Choroid plexus epithelial cell (primary cell): Measurements from ENCODE around the gene HHLA2.

Experiments used
- DNase-seq: peaks from one replicate; pipeline ENCODE4 v3.0.0-alpha.2; 2010; ENCODE audit warnings: low read depth
- H3K4me3 ChIP-seq: 2 replicates; pipeline ENCODE4 v1.5.1; 2011; ENCODE audit warnings: low read depth, mild to moderate bottlenecking, control low read depth, low read length, moderate library complexity
- CTCF ChIP-seq: conservative IDR thresholded peaks from 2 replicates; pipeline ENCODE4 v1.5.1; 2011; ENCODE audit warnings: low read depth, mild to moderate bottlenecking, control low read depth, inconsistent platforms, low read length, moderate library complexity

Gene HHLA2

DNA sequence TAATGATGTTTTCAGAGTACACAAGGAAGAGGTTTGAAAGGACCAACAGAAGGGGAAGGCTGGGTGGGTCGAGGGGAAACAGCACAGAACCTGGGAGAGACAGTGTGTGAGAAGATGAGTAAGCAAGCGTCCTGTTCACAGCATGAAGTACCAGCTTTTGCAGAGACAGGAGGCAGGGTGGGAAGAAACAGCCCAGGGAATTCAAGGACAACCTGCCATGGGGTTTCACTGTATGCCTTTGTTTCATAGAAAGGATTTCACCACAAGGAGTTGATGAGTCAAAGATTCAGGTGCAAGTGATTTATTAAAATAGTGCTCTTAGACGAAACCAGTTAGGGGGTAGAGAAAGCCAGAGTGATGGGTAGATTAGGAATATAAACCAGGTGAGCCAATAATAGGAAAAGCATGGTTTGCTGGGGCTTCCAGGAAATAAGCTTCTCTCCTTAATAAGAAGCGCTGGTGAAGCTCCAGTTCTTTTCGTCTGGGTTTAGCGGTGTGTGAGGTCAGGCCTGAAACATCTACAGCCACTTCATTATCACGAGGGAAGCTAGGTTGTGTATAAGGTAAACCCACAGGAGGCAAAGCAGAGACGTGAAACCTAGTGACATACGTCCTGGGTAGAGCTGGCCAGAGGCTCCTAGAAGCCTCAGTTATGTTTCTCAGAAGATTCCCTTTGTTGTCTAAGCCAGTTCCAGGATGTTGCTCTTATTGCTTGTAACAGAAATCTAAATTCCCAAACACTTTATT is 3.9 kb downstream of the HHLA2 start:
- no peak overlapping the region for H3K4me3 ChIP-seq
- no peak for TF ChIP-seq CTCF
- no peak for DNase-seq

DNA sequence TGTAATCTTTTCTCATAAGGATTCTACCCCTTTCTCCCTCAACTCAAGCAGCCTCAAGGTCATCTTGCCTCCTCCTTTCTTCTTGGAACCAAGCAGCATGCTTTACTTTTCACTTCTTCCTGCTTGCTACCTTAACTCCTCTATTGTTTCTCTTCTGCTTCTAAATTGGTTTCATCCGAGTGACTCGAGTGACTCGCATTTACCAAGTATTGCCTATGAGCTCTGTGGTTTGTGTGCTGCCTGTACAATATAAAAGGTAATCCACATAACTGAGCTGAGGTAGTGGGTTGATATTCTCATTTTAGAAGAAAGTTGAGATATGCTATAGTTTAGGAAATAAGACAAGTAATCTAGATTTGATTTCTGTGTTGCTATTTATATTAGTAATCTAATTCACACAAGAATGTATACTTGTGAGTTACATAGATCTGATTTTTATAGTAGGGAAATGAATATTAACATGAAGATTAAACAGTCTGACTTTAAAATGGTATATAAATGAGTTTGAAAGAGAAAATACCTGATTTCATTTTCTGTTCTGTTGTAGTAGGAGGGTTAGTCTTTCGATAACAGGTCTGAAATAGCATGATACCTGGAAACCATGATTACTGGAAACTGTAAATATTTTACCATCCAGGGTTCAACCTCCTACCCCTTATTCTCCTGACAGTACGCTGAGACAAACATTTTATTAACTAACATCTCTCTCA is 5.5 kb downstream of the HHLA2 start:
- no peak for TF ChIP-seq CTCF
- H3K4me3 ChIP-seq = no peak overlapping the region
- DNase-seq = no peak

DNA sequence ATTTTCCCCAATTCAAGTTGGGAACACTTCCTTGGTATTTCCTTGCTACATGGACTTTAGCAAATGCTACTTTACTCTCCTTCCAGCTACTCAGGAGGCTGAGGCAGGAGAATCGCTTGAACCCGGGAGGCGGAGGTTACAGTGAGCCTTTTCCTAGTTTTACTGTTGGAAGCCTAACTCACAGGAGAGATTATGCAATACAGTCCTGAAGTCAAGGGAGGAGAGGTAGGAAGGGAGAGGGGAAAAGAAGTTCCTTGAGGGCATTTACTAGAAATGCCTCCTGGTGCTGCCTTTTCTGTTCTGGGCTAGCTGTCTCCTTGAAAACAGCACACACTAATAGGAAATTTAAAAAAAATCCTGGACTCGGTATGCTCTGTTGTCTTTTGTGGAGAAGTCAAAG is 6.2 kb downstream of the HHLA2 start:
- TF ChIP-seq CTCF = no peak
- DNase-seq = no peak
- no peak overlapping the region for H3K4me3 ChIP-seq

DNA sequence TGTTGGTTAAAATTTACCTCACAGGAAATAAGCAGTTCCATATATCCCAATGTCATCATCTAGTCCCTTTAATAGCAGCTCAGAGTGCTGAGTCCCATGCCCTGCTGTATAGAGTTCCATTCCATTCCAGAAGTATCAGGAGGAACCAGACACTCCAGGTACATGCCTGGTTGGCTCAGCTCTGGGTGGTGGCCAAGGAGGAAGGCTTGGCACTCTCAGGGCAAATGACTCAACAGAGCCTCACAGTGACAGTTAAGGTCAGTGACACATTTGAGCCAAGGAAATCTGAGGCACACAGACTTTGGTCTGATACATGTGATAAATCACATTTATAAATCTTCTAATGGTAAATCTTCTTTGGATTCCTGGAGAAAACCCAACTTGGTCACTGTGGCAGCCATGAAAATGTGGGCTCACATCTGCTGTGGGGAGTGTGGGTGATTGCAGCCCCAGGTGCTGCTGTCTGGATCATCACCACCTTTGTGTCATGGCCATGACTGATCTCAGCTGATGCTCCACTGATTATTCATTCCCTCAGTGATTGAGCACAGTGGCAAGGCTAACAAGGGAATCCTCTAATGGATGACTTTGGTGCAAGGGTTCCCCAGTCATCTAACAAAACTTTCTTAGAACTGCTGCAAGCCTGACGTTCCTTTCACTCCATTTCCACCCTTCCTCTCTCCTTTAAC is 9.3 kb downstream of the HHLA2 start:
- H3K4me3 ChIP-seq = no peak overlapping the region
- no peak for DNase-seq
- no peak for TF ChIP-seq CTCF

DNA sequence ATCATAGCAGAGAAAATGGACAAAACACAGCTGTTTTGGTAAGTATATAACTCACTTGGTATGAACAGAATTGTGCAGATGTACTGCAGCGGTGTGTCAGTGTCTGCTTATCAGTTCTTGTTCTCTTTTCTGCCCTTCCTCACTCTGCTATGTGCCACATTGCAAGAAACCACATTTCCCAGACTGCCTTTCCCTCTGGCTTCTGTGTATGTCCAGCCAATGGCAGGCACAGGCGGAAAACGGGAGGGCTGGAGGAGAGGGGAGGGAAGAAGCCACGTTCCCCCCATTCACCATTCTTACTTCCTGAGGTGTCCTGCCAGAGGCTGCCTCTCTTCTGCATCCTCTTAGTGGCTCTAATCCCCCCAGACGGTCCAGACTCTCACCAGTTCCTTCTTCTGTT is 15.4 kb downstream of the HHLA2 start:
- H3K4me3 ChIP-seq = no peak overlapping the region
- no peak for TF ChIP-seq CTCF

GRCh38 chr3:108312656-108313055 is 16.3 kb downstream of the HHLA2 start:
- no peak overlapping the region for H3K4me3 ChIP-seq
- TF ChIP-seq CTCF = no peak
- no peak for DNase-seq

More for the DNA sequence above, 15.4 kb downstream of the HHLA2 start:
- DNase-seq = no peak
